ENCODE measurements around the gene NIT1.
A peak's percentile ranks its signal among the peaks of the same experiment; 100 is the strongest.
"Not testable (repeated sequence)": the region's sequence is repeated elsewhere in the genome, so short reads cannot be mapped to it uniquely, and the experiment has no call there.

The NIT1 gene

DNA sequence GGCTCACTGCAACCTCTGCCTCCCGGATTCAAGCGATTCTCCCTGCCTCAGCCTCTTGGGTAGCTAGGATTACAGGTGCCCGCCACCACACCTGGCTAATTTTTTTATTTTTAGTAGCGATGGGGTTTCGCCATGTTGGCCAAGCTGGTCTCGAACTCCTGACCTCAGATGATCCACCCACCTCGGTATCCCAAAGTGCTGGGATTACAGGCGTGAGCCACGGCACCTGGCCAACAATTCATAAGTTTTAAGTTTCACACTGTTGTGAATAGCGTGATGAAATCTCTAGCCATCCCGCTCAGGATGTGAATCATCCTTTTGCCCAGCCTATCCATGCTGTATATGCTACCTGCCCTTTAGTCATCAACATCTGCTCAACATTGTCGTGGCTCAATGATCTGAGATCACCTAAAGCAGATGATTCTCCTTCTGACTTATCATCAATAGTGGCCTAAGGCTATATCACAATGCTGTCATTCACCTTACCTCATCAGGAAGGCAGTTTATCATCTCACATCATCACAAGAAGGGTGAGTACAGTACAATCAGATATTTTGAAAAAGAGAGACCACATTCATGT is 2.7 kb upstream of the NIT1 start:
- DNase-seq = peak; percentile 39

- DNase-seq = not testable (repeated sequence)
Observed at GRCh38 chr1:161115961-161116360, 1.9 kb upstream of the NIT1 start.

DNA sequence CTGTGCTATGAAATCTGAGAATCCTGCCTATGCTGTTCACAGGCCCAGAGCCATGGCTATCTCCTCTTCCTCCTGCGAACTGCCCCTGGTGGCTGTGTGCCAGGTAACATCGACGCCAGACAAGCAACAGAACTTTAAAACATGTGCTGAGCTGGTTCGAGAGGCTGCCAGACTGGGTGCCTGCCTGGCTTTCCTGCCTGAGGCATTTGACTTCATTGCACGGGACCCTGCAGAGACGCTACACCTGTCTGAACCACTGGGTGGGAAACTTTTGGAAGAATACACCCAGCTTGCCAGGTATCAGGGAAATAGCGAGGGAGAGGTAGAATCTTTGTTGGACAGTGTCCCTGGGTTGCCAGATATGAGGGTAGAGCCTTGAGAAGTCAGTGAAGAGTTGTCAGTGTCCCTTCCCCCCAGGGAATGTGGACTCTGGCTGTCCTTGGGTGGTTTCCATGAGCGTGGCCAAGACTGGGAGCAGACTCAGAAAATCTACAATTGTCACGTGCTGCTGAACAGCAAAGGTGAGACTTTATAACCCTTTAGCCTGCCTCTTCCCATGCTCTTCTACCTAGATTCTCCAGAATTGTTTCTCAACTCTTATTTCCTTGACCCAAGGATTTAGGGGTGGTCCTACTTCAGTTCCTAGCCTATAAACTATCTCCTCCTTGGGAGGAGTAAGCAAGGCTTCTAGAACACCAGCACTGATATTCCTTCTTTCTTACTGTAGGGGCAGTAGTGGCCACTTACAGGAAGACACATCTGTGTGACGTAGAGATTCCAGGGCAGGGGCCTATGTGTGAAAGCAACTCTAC is 1.4 kb downstream of the NIT1 start:
- DNase-seq = peak; percentile 78

GRCh38 chr1:161121042-161121650 is 3.2 kb downstream of the NIT1 start:
- DNase-seq = no peak

- no peak for DNase-seq
Observed at GRCh38 chr1:161121834-161122233, 3.9 kb downstream of the NIT1 start.

GRCh38 chr1:161122967-161123366 is 5.1 kb downstream of the NIT1 start:
- DNase-seq = no peak

DNA sequence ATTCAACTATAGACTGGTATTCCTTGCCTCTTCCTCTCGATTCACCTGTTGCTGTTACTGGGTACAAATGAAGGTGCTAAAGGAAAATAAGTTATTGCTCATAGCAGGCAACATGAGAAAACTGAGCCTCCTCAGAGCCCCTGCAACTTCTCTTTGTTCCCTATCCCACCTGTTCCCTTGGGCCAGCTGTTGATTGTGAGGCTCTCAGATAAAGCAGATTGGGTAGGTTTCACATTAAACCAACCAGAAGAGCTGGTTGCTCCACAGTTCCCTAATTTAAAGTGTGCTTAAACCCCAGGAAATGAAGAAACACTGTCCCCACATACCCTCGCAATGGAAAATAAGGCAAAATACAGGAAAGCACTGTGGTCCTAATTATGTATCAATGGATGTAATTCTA is 9.7 kb downstream of the NIT1 start:
- no peak for DNase-seq

DNA sequence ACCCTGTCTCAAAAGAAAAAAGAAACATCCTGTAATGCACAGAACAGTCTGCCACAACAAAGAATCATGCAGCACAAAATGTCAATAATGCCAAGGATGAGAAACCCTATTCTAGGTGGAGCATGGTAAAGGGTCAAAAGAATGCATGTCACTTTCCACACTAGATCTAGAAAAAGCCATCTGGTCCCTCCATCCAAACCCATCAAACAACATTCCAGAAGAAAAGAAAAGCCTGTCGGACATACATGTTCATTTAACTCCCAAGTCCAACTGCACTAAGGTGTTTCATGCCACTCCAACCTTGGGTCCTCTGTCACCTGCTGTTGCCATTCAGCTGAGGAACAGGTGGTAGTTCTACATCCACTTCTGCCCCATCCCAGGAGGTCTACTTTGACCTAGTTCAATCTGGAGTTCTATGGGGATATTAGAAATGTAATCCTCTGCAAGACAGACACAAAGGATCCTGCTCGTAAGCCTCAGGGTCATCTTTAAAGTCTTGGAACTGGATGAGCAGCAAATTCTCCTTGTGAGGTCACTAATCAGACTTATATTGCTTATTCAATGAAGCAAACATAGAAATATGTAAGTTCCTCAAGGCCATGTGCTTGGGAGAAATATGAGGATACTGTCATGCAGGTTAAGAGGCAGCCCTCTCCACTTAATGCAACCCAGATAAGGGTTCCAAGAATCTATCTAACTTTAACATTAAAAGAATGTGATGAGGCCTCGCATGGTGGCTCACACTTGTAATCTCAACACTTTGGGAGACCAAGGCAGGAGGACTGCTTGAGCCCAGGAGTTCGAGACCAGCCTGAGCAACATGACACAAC is 10.9 kb downstream of the NIT1 start:
- DNase-seq = no peak

DNA sequence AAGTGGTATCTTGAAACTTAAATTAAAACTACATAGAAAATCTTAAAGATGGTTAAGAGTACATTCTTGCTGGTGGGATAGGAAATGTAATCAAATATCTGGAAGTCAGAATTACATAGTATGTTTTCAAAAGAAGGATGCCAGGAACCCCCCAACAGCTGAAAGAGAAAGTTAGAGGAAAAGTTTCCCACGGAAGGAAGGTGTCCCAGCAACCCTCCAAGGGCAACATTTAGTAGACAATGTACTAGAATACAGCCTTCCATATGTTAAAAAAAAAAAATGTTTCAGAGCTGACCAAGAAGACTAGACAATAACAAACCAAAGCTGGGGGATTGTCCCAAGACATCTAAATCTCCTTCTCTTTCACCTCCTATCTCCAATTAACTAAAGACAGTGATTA is 12.4 kb downstream of the NIT1 start:
- no peak for DNase-seq

GRCh38 chr1:161131523-161132409 is 13.9 kb downstream of the NIT1 start:
- DNase-seq = no peak

- DNase-seq = peak; percentile 93
Observed at GRCh38 chr1:161132410-161133219, 14.7 kb downstream of the NIT1 start, which contains the start of gene DEDD. DEDD (minus strand) TSS chr1:161132667; CDS start chr1:161124462, 8,205 bp downstream.

- no peak for DNase-seq
Observed at GRCh38 chr1:161133220-161133740, 15.4 kb downstream of the NIT1 start.

GRCh38 chr1:161137881-161138280 is 20.0 kb downstream of the NIT1 start:
- no peak for DNase-seq

DNA sequence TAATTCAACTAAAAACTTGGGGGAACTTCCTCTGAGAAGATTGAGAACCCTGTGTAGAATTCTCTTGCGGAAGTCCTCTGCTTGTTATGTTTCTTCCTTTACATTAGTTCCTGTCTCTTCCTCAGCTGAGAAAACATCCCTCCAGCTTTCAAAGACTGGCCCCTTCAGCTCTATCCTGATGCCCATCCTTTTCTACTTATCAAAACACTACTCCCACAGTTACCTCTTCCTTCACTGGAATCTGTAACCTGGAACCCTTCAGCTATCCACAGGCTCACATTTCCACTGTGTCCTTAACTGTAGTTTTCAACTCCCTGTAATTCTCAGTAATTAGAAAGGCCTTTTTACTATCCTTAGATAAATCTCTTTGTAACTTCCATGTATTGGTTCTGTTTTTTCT is 20.5 kb downstream of the NIT1 start:
- no peak for DNase-seq

GRCh38 chr1:161139766-161140165 is 21.9 kb downstream of the NIT1 start:
- peak; percentile 33 for DNase-seq

DNA sequence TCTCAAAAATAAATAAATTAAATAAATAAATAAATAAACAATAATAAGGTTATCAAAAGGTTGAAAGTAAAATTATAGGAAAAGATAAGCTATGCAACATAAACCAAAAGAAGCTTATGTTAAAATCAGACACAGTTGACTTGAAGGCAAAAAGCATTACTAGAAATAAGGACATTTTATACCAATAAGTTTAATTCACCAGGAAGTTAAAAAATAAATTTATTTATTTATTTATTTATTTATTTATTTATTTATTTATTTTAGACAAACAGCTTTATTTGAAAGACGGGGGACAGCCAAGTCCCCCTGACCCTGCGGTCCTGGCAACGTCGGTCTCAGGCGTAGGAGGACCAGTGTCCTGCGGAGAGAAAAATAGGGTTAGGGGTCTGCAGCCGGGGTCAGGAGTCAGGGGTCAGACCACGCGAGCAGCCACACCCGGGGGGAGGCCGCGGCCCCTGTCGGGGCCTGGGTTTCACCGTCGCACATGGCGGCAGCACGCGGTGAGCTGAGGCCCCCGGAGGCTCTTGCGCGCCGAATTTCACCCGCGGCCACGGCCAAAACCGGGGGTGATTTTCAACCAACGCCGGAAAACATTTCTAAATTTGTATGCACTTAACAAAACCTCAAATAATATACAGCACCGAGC is 23.0 kb downstream of the NIT1 start:
- no peak for DNase-seq

DNA sequence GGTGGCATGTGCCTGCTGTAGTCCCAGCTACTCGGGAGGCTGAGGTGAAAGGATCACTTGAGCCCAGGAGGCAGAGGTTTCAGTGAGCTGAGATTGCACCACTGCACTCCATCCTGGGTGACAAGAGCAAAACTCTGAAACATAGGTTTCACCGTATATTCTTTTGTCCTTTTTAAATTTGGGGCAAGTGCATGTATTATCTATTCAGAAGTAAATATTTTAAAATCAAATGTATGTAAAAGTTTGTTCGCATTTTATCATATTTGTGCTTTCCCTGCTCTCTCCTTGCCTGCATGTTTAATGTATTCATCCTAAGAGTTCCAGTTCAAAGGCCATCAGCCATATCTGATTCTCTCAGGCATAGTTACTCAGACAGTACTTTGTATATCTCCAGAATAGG is 27.9 kb downstream of the NIT1 start:
- DNase-seq = no peak

DNA sequence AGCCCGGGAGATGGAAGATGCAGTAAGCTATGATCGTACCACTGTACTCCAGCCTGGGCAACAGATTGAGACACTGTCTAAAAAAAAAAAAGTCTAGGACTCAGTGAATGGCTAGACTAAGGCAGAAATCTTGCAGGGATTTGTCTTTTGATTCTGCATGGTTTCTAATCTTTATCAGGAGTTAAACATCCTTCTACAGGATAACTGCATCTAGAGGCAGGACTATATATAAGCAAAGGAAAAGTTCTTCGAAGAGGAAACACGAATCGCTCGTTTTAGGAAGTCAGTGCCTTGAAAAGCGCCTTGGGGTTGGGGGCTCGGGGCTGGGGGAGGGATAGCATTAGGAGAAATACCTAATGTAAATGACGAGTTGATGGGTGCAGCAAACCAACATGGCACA is 35.3 kb downstream of the NIT1 start:
- no peak for DNase-seq

DNA sequence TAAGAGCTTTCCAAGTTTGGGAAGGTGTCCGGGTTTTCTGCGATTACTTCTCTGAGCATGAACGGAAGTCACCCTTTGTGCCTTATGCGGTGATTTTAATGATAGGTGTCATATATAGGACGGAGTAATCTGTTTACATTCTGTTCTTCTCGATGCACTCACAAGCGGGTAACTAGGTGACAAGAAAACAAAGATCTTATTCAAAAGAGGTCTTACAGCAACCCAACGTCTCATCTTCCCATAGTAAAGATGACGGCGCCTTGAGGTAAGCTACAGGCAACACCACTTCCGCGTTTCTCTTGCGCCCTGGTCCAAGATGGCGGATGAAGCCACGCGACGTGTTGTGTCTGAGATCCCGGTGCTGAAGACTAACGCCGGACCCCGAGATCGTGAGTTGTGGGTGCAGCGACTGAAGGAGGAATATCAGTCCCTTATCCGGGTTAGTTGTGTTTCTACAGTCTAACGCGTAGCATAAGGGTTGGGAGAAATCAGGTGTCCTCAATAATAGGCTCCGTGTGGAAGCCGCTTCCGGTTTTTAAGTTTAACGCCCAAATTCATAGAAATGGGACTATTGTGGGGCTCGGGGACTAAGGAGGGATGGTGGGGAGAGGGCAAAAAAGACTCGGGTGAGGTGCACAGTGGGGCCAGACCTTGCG is 35.9 kb downstream of the NIT1 start, which contains the start of gene UFC1:
Gene UFC1, plus strand, starts transcription at position 297 of the 656 bp plus-strand sequence. Its CDS starts 20 bp downstream, at position 317.
- DNase-seq = peak; percentile 83

- DNase-seq = no peak
Observed at GRCh38 chr1:161157867-161158266, 40.0 kb downstream of the NIT1 start.
